T-helper 9 cell (primary cell): Measurements from ENCODE around the gene C6orf47.

Source experiments
- DNase-seq: peaks from one replicate; pipeline ENCODE4 v3.0.0-alpha.2; 2020

C6orf47 gene

DNA sequence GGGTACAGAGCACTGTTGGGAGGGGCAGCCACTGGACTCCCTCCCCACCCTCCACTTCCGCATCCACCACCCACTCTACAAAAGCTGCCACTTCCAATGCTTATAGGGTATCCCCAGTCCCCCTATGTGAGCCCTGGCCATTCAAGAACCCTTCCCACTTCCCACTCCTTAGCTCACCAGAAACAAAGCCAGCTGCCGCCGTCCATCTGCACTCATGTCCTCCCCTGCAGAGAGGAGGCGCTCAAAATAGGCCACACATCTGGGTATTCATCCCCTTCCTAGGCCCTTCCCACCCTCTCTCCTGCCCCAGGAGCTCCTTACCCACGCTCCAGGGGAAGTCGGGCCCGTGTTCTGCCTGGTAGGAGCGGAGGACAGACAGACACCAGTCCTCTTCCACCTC, 26.7 kb upstream of the C6orf47 start:
- DNase-seq: no peak

DNA sequence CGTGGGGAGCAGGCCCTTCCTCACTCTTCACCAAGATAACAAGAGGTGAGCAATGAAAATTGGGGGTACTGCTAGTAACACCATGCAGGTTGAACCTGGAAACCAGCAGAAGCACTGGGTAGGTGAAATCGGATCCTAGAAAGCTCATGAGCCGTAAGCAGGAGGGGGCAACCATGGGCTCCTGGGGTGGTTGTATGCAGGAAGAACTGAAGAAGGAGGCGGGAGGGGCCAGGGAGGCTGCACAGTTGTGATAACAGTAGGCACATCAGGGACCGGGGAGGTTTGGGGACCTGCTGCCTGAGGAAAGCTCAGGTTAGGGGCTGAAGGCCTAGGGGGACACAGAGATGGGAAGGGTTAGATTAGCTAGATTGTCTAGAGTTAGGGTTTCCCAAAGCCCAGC, 25.9 kb upstream of the C6orf47 start:
- DNase-seq: no peak

DNA sequence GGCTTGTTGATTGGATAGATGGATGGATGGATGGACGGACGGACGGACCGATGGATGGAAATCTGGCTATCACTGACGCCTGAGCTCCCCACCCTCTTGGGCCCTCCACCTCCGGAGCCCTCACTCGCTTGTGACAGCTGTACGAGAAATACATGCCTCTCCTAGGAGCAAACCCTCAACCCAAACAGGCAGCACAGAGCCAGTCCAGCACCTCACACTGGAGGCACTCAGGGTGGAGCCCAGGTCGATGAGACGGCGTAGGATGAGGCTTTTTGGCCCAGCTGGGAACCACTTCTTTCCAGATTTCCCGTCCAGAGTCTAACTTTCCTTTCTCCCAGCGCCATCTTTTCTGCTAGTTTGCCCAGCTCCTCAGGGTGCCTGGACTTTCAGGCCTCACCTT, 23.0 kb upstream of the C6orf47 start:
- DNase-seq: no peak

DNA sequence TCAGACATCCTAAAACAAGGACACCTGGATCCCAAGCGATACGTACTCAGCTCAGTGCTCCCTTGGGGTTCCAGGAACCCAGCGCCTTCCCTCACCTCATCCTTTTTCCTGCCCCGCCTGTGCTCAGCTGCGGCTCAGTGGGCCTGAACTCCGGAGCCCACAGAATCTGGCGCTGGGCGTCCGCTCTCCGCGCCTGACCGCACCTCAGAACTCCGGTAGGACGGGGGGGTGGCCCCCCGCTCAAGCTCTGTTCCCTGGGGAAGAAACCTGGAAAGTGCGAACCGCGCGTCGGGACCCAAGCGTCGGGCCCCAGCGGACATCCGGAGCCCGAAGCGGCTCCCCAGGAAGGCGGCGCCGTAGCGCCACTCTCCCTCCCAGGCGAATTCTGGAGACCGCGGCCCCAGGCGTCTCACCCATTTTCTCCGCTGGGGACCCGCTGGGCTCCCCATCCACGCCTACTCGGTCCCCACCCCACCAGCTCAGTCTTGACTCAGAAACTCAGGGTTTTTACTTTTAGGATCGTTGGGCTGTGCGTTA, 20.6 kb upstream of the C6orf47 start:
- DNase-seq: peak; percentile 26

DNA sequence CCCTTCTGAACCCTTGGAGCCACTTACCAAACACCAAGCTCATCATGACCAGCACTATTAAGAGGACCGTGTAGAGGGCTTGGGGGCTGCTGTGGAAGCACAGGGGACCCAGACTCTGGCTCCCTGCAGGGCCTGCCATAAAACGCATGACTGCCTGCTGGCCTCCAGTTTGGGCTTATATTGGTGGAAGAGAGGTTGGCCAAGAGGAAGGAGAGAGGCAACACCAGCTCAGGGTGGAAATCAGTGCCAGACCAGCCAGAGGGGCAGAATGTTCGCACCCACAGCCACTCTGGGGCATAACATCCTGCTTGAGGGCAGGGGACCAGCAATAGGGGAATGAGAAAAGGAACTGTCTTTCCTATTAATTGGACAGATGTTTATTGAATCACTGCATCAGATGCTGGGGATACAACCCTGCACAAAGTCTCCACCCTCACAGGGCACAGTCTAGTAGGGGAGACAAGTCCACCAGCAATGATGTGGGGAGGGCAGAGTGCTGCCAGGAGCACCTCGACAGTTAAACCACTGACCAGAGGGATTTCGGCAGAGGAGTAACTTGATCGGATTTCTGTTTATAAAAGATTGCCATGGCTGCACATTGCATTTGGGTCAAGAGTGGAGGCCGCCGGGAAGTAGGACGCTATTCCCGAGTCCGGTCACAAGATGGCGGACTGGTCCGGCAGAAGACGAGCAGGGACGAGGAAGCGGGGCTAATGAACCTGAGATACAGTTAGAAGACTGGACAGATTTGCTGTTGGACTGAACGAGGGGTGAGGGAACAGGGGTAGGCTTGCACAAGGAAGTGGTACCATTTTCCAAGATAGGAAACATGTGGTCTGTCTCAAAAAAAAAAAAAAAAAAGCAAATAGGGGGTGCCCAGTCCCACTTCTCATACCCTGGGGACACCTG, 19.9 kb upstream of the C6orf47 start, which contains the start of gene LY6G5C:
Gene LY6G5C (minus strand): TSS at position 842 of the 909 bp plus-strand sequence. CDS start 694 bp downstream, at position 148.
- peak; percentile 43 for DNase-seq

DNA sequence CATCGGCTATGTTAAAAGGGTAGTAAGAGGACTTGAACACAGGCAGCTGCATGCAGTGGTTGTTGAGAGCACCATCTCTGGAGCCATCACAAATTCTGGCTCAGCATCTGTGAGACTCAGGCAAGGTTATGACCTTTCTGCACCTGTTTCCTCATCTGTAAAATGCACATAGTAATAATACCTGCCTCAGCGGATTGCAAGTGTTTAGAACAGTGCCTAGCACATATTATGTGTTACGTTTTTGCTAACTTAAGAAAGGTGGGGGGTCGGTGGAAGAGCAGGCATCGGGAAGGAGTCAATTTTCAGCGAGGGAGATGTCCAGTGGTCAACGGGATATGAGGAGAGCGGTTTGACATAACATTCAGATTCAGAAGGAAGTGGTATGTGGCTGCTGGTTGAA, 17.4 kb upstream of the C6orf47 start:
- no peak for DNase-seq

DNA sequence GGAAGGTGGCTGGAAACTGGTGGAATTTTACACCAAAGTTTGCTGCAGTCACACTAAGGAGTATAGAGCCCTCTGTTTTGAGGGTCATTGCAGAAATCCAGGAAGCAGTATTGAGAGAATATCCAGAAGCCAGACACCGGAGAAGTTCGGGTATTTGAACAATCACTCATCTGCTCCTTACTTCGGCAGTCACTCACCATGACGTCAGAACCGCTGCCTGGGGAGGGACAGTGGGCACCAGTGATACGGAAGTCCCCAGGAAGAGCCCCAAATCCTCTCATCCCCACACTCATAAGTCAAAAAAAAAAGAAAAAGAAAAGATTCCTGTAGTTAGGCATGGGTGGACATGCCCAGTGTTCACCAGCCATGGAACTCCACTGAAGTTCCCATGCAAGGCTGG, 16.3 kb upstream of the C6orf47 start:
- DNase-seq: no peak

DNA sequence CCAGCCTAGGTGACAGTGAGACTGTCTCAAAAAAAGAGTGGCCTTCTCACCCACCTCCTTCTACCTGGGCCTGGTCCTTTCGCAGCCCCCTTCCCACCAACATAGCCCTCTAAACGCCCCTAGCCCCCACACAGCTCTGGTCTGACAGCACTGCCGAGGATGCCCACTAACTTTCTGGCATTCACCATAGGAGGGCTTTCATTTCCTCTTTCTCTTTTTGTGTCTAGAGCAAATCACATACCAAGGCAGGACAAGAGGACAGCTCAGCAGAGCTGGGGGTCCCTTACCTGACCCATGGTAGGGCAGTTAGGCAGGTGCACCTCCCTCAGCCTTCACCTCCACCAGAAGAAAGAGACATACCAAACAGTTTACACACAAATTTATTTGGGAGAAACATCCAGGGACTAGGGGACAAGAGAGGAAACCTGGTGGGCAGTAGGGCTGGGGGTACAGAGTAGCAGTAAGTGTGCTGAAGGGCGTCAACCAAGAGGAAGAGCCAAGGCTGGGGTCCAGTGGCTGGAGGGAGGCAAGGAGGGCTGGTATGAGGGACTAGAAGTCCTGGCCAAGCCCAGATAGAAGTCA, 15.8 kb upstream of the C6orf47 start:
- DNase-seq: no peak

DNA sequence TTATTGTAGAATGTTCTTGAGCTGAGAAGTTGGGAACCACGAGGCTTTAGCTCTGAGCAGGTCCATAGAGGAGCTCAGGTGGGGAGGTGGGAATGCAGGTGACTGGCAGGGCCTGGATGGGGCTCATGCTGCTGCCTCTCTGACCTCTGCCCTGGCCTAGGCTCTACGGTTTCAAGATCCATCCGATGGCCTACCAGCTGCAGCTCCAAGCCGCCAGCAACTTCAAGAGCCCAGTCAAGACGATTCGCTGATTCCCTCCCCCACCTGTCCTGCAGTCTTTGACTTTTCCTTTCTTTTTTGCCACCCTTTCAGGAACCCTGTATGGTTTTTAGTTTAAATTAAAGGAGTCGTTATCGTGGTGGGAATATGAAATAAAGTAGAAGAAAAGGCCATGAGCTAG, 9.1 kb upstream of the C6orf47 start, which contains the start of gene LY6G5B:
Gene LY6G5B (plus strand): TSS at position 301 of the 400 bp plus-strand sequence. CDS start 975 bp downstream, outside the sequence.
- no peak for DNase-seq

DNA sequence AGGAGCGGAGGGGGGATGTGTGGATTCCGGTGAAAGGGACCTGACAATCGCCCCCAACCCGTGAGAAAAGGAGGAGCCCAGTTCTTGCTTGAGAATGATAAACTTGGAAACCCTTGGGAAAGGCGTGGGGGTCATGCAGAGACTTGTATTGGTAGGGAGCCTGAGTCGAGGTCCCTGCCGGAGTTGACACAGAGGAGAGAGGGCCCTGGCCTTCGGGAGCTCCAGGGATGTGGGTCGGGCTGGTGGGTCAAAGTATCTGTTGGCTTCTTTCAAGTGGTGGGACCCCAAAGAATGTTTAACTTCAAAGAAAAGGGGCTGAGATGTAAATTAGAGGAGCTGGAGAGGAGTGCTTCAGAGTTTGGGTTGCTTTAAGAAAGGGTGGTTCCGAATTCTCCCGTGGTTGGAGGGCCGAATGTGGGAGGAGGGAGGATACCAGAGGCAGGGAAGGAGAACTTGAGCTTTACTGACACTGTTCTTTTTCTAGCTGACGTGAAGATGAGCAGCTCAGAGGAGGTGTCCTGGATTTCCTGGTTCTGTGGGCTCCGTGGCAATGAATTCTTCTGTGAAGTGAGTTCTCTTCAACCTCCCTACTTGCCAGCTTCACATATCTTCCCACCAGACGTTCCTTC, 5.9 kb upstream of the C6orf47 start:
- no peak for DNase-seq

DNA sequence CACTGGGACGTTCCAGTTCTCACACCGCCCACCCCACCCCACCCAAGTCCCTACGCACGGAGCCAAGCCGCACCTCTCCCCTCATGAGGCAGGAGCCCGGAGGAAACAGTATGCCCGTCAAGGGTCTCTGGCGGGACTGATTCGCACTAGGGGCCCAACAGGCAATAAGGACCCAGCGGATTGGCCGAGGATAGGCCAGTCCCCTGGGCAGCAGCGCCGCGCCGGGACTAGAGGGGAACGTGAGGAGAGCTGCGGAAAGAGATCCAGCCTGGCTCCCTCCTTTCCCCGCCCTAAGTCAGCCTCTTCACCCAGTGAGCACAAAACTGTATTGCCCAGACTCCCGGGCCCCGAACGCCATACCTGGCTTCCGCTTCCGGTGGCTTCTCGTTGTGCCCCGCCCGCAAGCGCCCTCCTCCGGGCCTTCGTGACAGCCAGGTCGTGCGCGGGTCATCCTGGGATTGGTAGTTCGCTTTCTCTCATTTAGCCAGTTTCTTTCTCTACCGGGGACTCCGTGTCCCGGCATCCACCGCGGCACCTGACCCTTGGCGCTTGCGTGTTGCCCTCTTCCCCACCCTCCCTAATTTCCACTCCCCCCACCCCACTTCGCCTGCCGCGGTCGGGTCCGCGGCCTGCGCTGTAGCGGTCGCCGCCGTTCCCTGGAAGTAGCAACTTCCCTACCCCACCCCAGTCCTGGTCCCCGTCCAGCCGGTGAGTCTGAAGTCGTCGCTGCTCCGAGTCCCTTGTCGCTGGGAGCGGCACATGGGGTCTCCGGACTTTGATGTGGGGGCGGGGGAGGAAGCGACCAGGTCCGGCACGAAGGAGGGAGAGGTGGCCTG, 5.1 kb upstream of the C6orf47 start, which contains the start of gene CSNK2B:
Gene CSNK2B (plus strand): TSS at position 580 of the 836 bp plus-strand sequence. CDS start 752 bp downstream, outside the sequence.
- DNase-seq: peak; percentile 97

DNA sequence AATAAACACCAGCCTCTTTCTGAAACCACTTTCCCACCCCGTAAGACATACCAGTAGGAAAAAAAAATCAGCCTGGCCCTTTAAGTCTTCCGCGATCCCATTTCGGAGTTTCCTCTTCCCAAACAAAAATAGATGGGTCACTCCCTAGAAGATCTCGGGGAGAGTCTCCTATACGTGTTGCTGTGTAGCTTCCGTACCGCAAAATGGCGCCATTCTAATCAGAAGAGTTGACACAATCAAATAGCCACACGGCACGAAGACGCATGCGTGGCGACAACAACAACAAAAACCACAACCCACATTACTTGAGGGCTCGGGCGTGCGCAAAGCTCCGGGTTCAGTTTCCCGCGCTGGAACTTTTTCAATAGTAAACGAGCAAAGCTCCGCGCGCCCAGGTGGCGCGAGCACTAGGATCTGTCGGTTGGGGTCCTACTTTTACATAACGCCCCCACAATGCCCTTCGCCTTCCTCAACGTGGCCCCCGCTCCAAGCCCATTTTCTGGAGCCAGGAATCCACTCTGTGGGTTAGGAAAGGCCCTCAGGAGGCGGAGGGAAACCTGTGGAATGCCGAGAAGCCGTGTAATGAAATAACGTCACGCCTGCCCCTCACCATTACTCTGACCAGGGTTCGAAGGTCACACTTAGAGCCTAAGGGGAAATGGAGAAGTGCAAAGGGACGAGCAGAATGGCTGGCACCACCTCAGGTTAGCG, 4.4 kb upstream of the C6orf47 start, which contains the start of gene GPANK1:
Gene GPANK1 (minus strand): TSS at position 208 of the 711 bp plus-strand sequence. CDS start 519 bp downstream, outside the sequence.
- DNase-seq: peak; percentile 84

DNA sequence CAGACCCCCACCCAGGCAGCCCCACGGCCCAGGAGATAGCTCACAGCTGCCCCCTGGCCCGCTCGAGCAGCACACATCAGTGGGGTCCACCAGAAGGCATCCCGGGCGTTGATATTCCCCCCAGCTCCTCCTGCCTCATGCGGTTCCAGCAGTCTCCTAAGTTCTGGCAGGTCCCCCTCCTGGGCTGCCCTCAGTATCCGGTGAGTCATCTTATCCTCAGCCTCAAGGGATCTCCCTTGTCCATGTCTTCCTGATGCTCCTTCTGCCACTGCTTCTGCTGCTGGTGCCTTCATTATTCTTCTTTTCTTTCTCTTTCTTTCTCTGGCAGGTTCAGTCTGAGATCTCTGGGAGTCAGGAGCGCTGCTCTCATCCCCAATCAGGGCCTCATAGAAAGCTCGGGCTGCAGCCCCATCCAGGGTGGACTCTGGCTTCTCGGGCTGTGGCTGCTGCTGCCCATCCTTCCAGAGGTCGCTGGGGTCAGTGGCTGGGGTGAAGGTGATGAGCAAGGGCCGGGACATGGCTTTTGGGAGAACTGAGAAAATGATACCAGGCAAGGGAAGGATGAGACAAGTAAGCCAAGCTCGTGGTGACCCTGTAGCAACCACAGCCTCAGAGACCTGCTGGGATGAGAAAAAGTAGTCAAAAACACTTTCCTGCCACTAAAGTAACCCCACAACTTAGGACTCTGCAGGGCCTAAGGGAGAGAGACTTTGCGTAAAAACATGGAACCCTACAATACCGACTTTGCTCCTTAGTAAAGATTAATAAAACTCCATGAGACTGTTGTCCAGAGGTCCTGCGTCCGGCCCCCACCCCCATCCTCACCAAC, 3.6 kb upstream of the C6orf47 start:
- no peak for DNase-seq

DNA sequence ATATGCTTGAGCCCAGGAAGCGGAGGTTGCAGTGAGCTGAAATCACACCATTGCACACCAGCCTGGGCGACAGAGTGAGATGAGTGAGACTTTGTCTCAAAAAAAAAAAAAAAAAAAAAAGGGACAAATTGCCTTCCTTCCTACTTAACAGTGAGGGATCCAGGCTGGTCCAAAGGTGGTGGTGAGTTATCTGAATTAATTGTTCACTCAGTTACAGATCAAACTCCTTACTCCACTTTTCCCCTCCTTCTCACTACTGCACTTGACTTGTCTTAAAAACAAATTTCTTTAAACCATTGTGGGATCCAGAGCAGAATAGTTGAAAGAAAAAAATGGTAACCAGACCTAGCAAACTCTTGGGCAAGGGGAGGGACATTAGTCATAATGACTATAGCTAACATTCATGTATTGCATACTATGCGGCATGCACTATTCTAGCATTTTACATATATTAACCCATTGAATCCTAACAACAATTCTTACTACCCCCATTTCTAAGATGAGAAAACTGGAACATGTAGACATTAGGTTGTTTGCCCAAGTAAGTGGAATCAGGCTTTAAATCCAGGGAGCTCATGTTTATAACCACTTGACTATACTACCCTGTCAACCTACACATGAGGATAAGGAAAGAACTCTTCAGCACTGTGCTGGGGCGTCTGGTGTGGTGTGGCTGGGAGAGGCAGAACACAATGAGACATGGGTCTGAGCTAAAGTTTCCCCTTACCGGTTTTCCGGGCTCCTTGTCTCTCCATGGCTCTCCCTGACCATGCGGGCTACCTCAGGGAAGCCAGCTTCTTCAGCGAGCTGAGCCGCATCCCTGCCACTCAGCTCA, 2.8 kb upstream of the C6orf47 start:
- DNase-seq: no peak

DNA sequence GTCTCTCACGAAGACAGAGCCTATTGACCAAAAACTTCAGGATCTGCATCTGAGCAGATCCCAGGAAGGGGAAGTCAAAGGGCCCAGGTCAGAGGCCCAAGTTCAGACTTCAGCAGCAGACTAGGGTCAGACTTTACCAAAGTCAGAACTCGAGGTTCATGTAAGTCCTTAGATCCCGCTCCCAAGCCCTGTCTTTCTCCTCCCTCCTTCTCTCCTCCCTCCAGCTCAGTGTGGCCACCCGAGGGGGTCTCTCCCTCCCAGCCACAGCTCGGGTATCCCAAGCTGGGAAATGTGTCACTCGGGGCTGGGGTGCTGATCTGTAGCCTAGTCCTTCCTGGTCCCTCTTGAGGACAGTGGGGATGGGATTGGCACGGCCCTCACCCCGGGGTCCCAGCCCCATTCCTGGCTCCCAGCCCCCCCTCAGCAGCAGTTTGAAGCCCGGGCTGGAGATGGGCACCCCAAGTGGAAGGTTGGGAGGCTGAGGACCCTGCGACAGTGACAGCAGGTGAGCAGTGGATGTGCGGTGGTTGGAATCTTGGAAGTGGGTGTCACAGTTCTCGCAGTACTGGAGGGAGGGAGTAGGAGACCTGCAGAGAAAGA, 1.6 kb upstream of the C6orf47 start:
- DNase-seq: no peak

DNA sequence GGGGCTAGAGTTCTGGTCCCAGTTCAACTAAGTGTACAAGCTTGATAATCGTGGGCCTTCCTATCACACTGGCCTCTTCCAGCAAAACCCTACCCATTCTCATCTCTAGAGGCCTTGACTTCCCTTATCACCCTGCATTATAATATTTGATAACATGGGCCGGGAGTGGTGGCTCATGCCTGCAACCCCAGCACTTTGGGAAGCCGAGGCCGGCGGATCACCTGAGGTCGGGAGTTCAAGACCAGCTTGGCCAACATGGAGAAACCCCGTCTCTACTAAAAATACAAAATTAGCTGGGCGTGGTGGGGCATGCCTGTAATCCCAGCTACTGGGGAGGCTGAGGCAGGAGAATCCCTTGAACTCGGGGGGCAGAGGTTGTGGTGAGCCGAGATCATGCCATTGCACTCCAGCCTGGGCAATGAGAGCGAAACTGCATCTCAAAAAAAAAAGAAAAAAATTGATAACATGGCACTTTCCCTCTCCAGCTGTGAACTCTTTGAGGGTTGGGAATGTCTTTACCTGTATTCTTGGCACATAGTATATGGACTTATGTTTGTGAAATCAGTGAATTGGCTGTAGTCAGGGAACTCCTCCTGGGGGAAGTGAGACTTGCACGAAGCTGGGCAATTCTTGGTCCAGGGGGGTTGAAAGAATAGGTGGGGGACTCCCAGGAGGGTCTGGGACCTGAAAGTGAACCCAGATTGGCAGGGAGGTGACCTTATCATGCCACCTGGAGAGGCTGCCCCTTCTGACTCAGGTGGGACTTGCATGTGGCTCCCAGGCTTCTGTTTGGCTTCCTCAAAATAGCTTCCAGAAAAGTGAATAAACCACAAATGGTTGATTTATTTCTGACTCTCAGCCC, 915 bp upstream of the C6orf47 start:
- no peak for DNase-seq

DNA sequence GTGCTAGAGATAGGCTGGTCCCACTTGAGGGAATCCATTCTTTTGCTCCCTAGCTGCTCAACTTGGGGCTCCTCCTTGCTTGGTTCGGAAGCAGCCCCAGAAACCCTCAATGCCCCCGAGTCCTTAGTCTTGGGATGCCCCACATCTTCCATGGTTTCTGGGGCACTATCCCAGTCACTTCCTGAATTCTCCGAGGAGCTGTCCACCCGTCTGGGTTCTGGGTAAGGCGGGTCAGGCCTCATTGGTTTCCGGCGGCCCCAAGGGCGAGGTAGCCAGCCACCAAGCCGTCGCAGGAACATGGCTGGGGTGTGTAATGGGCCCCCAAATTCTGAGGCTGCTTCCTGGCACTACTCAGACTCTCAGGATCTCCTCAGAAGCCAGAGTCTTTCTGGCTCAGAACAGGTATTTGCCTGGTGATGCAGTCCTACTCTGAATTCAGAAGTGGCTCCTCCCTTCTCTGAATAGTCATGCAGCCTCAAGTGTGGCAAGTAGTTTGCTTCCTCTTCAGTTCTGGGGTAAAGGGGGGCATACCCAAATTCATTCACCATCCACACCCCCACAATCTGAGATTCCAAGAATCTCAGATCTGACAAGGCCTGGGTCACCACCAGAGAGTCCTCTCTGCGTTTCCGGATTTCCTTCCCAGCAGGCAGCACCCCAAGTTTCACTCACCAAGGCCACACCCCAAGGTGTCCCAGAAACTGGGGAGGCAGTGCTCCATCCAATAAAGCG, 763 bp downstream of the C6orf47 start:
- no peak for DNase-seq
